Subcutaneous adipose tissue (tissue), 4 donors: ENCODE data around the gene CPN1. TPM values are rescaled to one million over a fixed set of nuclear protein-coding genes. Genes with fewer than 3 reads are reported as not detected.

ENCODE experiments used
- total RNA-seq, 4 donors: library from RNA; depleted of rRNA; stranded (reverse); fragments of >200 nt; gene quantifications; one replicate each; pipeline ENCODE4 v1.1.0, GENCODE V29; 2016
- TF ChIP-seq, protein P1 (sequence below): fragments of 450-650 bp; IDR thresholded peaks from one replicate; pipeline ENCODE4 v1.5.1; 2016; ENCODE audit warnings: low read depth, mild to moderate bottlenecking, control low read depth, antibody characterized with exemption, moderate library complexity

CPN1 gene
- total RNA-seq, result not detected

GRCh38 chr10:100081075-100082001 is at the start of gene CPN1:
Gene CPN1 (minus strand): TSS chr10:100081869. CDS start chr10:100081625, 244 bp downstream.
- TF ChIP-seq, protein P1, sequence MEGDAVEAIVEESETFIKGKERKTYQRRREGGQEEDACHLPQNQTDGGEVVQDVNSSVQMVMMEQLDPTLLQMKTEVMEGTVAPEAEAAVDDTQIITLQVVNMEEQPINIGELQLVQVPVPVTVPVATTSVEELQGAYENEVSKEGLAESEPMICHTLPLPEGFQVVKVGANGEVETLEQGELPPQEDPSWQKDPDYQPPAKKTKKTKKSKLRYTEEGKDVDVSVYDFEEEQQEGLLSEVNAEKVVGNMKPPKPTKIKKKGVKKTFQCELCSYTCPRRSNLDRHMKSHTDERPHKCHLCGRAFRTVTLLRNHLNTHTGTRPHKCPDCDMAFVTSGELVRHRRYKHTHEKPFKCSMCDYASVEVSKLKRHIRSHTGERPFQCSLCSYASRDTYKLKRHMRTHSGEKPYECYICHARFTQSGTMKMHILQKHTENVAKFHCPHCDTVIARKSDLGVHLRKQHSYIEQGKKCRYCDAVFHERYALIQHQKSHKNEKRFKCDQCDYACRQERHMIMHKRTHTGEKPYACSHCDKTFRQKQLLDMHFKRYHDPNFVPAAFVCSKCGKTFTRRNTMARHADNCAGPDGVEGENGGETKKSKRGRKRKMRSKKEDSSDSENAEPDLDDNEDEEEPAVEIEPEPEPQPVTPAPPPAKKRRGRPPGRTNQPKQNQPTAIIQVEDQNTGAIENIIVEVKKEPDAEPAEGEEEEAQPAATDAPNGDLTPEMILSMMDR, result no peak

GRCh38 chr10:100130831-100131230 is 49.2 kb upstream of the CPN1 start:
- TF ChIP-seq, protein P1, result no peak

- TF ChIP-seq, protein P1, result no peak
Observed at GRCh38 chr10:100129424-100129823, 47.8 kb upstream of the CPN1 start.

GRCh38 chr10:100128951-100129350 is 47.3 kb upstream of the CPN1 start:
- TF ChIP-seq, protein P1, result no peak

DNA sequence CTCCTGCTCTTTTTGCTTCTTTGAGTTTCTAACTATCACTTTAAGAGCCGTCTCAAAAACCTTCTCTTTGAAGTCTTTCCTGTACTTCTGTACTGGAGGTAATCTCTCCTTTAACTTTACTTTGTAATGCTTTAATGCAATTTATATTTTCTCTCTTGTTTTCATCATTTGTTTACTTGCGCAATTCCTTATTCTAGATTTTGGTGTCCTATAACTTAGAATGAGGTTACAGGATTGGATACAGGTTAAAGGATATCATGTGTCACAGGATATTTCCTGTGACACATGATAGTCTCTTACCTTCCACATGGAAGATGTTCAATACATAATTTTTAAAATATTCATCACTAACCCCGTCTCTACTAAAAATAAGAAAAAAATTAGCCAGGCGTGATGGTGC is 42.4 kb upstream of the CPN1 start:
- TF ChIP-seq, protein P1, result no peak

DNA sequence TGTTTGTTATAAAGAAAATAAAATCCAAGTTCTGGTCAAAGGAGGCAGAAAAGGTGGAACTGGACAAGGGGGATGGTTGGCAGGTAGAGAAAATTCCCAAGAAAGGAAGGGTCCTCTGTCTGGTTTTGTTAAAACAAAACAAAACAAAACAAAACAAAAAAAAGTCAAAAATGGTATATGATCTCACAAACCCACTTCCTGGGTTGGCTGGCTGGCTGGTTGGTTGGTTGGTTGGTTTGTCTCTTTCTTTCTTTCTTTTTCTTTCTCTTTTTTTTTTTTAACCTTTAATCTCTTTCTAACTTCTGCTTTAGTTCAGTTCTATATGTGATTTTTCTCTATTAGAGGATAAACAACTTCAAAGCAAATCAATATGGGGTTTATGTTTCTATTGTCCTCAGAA is 41.1 kb upstream of the CPN1 start:
- TF ChIP-seq, protein P1, result no peak

- TF ChIP-seq, protein P1, result no peak
Observed at GRCh38 chr10:100120550-100120949, 38.9 kb upstream of the CPN1 start.
